Adipose tissue (tissue), 3 donors: ENCODE data around the gene CLCN6. TPM values are rescaled to one million over a fixed set of nuclear protein-coding genes. Genes with fewer than 3 reads are reported as not detected.

Source experiments
- H3K27ac ChIP-seq: one replicate; pipeline ENCODE4 v1.5.1; 2013; ENCODE audit warnings: low read depth, low read length
- WGBS, 3 donors: extraction: QIAGEN DNeasy Blood & Tissue Kit; methylation state at CpG; one replicate each; pipeline ENCODE4 v1.1.7; 2013; 5-methylcytosine and 5-hydroxymethylcytosine counted together
- polyA plus RNA-seq, 3 donors: library from polyadenylated mRNA; stranded (reverse); fragments of 200-250 nt; gene quantifications; one replicate each; pipeline ENCODE4 v1.2.3, GENCODE V29; 2013
- donor health status: healthy with polysubstance abuse.
- donor health status: Bipolar disorder and iron deficiency.
- donor health status: healthy.

CLCN6 gene
- polyA plus RNA-seq, 3 donors: 5.4 to 12.6 (median 6.3) TPM

DNA sequence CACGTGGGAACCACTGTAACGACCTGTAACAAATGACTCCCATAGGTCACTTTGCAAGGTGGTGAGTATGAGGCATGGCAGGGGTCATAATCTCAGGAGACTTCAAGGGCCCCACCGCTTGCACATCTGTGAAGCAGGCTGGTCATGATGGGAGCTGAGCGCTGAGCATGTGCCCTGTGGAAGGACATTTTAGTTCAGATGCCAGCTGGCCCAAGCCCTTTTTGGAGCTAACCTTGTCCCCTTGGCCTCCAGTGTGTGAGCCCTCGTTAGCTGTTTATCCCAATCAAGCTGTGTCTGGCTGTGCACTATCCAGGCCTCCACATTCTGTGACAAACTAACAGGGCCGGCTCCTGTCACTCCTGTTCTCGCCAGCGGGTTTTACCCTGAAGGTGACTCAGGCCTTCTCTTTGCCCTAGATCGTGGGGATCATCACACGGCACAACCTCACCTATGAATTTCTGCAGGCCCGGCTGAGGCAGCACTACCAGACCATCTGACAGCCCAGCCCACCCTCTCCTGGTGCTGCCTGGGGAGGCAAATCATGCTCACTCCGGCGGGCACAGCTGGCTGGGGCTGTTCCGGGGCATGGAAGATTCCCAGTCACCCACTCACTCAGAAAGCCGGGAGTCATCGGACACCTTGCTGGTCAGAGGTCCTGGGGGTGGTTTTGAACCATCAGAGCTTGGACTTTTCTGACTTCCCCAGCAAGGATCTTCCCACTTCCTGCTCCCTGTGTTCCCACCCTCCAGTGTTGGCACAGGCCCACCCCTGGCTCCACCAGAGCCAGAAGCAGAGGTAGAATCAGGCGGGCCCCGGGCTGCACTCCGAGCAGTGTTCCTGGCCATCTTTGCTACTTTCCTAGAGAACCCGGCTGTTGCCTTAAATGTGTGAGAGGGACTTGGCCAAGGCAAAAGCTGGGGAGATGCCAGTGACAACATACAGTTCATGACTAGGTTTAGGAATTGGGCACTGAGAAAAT lies 34.0 kb downstream of the CLCN6 start:
- WGBS, 3 donors: 91 to 96% (median 94%) methylated on average over 20 of the region's 20 CpGs
- H3K27ac ChIP-seq: no peak overlapping the region

DNA sequence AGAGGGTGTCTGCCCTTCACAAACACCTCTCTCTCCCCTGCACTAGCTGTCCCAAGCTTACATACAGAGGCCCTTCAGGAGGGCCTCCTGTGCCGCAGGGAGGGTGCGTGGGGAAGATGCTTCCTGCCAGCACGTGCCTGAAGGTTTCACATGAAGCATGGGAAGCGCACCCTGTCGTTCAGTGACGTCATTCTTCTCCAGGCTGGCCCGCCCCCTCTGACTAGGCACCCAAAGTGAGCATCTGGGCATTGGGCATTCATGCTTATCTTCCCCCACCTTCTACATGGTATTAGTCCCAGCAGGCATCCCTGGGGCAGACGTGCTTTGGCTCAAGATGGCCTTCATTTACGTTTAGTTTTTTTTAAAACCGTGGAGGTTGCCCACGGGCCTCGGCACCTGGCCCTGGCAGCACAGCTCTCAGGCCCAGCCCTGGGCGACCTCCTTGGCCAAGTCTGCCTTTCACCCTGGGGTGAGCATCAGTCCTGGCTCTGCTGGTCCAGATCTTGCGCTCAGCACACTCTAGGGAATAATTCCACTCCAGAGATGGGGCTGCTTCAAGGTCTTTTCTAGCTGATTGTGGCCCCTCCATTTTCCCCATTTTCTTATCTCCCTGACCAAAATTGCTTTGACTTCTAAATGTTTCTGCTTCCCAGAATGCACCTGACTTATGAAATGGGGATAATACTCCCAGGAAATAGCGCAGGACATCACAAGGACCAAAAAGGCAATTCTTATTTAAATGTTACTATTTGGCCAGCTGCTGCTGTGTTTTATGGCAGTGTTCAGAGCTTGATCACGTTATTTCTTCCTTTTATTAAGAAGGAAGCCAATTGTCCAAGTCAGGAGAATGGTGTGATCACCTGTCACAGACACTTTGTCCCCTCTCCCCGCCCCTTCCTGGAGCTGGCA lies 35.5 kb downstream of the CLCN6 start:
- 67 to 83% (median 67%) methylated on average over 17 of the region's 17 CpGs for WGBS, 3 donors
- no peak overlapping the region for H3K27ac ChIP-seq

- 44 to 81% (median 47%) methylated on average over 19 of the region's 19 CpGs for WGBS, 3 donors
- no peak overlapping the region for H3K27ac ChIP-seq
Observed at GRCh38 chr1:11842154-11843041, 36.4 kb downstream of the CLCN6 start.

GRCh38 chr1:11845641-11846335 lies 39.8 kb downstream of the CLCN6 start:
- no peak overlapping the region for H3K27ac ChIP-seq
- 58 to 63% (median 60%) methylated on average over 5 of the region's 5 CpGs for WGBS, 3 donors

DNA sequence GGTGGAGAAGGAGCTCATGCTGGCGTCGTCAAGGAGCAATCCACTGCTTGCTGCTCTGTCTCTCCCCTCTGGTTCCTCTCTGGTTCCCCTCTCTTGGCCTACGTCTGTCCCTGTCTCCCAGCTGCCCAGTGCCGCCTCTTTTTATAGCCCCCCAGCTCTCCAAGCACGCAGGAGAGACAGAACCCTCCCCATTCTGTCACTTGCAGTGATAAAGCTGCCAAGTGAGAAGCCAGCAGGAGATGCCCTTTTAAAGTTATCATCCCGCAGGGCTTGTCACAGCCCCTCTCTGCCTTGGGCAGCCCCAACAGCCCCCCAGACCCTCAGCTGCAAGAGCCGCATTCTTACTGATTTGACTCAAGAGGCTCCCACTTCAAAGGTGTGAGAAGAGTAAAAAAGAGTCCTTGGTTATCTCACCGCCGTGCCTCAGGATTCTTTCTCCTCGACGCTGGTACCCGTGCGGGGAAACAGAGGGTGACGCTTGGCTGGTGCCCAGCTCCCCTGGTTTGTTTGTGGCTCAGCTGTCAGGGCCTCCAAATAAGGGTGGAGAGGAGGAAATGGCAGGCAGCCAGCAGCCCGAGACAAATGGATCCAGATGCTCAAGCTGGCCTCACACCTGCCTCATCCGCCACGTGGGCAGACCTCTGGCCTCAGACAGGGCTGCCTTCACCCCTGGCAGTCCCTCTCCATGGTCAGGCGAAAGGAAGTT lies 41.8 kb downstream of the CLCN6 start, which contains the start of gene NPPA:
Gene NPPA, minus strand, starts transcription at position 117 of the 706 bp plus-strand sequence. Its CDS starts 99 bp downstream, at position 18.
- 57 to 66% (median 63%) methylated on average over 17 to 18 of the region's 18 CpGs for WGBS, 3 donors
- H3K27ac ChIP-seq: no peak within 1 kb of the TSS

GRCh38 chr1:11848373-11848700 lies 42.3 kb downstream of the CLCN6 start:
- no peak overlapping the region for H3K27ac ChIP-seq
- 51 to 88% (median 70%) methylated on average over 9 of the region's 9 CpGs for WGBS, 3 donors

GRCh38 chr1:11850156-11850555 lies 44.2 kb downstream of the CLCN6 start:
- 55 to 61% (median 56%) methylated on average over 11 of the region's 11 CpGs for WGBS, 3 donors
- H3K27ac ChIP-seq: no peak overlapping the region

GRCh38 chr1:11851180-11851579 lies 45.2 kb downstream of the CLCN6 start:
- H3K27ac ChIP-seq: no peak overlapping the region
- WGBS, 3 donors: 48 to 72% (median 49%) methylated on average over 7 of the region's 7 CpGs

GRCh38 chr1:11854519-11854918 lies 48.5 kb downstream of the CLCN6 start:
- H3K27ac ChIP-seq: no peak overlapping the region
- WGBS, 3 donors: 44 to 53% (median 50%) methylated on average over 8 of the region's 8 CpGs

DNA sequence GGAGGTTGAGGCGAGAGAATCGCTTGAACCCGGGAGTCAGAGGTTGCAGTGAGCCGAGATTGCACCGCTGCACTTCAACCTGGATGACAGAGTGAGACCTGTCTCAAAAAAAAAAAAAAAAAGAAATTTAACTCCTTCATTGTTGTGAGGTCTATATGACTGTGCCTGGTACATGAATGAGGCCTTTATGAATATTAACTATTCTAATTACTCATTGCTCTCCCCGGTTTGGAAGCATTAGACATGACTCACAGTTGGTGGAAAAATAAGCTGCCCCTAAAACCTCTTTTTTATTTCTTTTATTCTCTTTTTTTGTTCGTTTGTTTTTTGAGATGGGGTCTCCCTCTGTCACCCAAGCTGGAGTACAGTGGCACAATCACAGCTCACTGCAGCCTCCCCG lies 49.4 kb downstream of the CLCN6 start:
- WGBS, 3 donors: 64 to 76% (median 75%) methylated on average over 8 of the region's 8 CpGs
- H3K27ac ChIP-seq: no peak overlapping the region

DNA sequence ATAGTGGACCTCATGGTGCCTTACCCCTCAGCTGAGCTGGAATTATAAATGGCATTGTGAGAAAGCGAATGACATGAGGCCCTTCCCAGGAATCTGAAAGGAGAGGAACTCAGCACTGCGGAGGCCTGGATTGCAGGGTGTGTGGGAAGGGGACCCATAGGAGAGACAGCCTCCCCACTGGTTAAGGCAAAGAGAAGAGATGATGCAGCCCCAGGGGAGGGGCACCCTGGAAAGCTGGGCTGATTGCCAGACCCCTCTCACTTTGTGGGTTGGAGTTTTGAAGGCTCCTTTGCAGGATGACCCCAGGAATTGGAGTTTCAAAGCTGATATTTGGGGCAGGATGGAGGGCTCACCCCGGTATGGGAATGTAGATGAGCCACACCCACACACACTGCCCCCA lies 50.7 kb downstream of the CLCN6 start:
- 53 to 59% (median 58%) methylated on average over 3 of the region's 3 CpGs for WGBS, 3 donors

GRCh38 chr1:11857164-11857851 lies 51.3 kb downstream of the CLCN6 start:
- no peak overlapping the region for H3K27ac ChIP-seq
- 40 to 42% (median 40%) methylated on average over 10 of the region's 10 CpGs for WGBS, 3 donors

More for the DNA sequence above, 50.7 kb downstream of the CLCN6 start:
- H3K27ac ChIP-seq: no peak overlapping the region

- 80 to 83% (median 81%) methylated on average over 14 of the region's 14 CpGs for WGBS, 3 donors
- no peak overlapping the region for H3K27ac ChIP-seq
Observed at GRCh38 chr1:11858158-11858557, 52.2 kb downstream of the CLCN6 start.

GRCh38 chr1:11858613-11858967 lies 52.6 kb downstream of the CLCN6 start, which contains the start of gene NPPB:
Gene NPPB, minus strand, starts transcription at chr1:11858945. Its CDS starts 112 bp downstream, at chr1:11858833.
- 16 to 26% (median 22%) methylated on average over 16 of the region's 16 CpGs for WGBS, 3 donors
- no peak within 1 kb of the TSS for H3K27ac ChIP-seq

- H3K27ac ChIP-seq: no peak overlapping the region
- 3 to 5% (median 4%) methylated on average over 48 to 53 of the region's 53 CpGs for WGBS, 3 donors
Observed at GRCh38 chr1:11858968-11859871, 53.2 kb downstream of the CLCN6 start.
